ENCODE measurements around the gene IQCN.

IQCN gene

GRCh38 chr19:18286973-18287635, 12.9 kb upstream of the IQCN start:
- no peak for DNase-seq

- peak; percentile 38 for DNase-seq
Observed at GRCh38 chr19:18284712-18285360, 10.6 kb upstream of the IQCN start.

DNA sequence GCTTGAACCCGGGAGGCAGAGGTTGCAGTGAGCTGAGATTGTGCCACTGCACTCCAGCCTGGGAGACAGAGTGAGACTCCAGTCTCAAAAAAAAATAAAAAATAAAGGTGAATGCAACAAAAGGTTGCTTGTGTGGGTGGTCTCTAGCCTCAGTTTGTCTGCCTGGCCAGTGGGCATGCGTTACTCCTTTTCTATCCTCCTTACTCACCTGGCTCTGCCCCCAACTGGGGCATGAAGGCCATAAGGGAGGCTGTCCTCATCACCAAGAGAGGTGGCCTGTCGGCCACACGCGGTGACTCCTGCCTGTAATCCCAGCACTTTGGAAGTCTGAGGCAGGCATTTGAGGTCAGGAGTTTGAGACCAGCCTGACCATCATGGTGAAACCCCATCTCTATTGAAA, 9.1 kb upstream of the IQCN start:
- DNase-seq: no peak

GRCh38 chr19:18282788-18283141, 8.5 kb upstream of the IQCN start:
- DNase-seq: peak; percentile 73

- DNase-seq: no peak
Observed at GRCh38 chr19:18282021-18282787, 8.0 kb upstream of the IQCN start.

DNA sequence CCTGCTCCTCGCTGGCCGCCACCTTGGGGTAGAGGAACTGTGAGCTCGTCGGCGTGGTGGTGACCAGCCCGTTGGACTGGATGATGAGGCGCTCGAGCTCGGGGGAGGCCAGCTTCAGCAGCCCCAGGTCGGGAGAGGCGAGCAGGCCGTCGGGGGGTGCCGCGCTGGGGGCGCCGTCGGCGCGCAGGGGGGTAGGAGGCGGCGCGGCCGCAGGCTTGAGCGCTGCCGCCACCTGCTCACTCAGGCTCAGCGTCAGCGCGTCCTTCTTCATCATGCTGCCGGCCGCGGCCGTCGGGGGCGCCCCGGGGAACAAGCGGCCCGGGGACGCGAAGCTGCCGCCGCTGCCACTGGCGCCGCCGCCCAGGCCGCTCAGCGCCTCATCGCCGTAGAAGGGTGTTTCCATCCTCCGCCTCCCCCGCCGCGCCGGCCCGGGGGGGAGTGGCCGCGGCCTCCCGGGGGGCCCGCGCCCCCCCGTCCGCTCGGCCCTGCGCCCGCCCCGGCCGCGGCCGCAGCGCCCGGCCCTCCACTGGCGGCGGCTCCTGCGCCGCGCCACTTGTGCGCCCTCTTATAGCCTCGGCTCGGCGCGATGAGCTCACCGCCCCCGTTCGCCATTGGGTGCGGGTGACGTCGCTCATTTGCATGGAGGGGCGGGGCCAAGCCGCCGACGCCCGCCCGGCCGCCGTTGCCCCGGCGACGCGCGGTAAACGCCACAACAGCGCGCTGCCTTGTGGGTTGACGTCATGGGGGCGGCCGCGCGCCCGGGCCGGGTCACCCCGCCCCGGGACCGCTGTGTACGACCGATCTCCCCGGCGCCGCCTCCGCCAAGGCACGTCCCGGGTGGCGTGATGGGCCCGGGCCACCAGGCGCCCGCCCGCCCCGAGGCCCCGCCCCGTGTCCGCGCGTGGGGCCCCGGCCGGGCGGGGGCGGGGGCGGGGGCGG, 7.1 kb upstream of the IQCN start, which contains the start of gene JUND:
Gene JUND (minus strand): TSS at position 541 of the 939 bp plus-strand sequence. CDS start 138 bp downstream, at position 403.
- peak; percentile 96 for DNase-seq

DNA sequence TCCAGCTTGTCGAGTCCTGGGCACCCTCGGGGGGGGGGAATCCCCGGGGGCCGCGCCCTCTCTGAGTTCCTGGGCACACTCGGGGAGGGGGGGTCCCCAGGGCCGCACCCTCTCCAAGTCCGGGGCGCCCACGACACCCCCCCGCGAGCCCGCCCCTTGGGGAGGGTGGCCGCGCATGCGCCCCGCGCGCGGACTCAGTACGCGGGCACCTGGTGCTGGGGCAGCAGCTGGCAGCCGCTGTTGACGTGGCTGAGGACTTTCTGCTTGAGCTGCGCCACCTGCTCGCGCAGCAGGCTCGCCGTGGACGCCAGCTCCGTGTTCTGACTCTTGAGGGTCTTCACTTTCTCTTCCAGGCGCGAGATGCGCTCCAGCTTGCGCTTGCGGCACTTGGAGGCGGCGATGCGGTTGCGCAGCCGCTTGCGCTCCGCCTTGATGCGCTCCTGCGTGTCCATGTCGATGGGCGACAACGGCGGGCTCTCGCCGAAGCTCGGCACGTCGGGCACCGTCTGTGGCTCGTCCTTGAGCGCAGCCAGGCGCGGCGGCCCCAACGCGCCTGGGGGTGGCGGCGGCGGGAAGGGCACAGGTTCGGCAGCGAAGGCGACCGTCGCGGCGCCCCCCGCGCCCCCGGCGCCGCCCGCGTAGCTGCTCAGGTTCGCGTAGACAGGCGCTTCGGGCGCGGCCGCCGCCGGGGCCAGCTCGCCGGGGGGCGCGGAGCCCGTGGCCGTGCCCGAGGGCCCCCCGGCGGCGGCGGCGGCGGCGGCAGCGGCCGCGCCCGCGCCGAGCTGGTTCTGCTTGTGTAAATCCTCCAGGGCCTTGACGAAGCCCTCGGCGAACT, 6.2 kb upstream of the IQCN start:
- peak; percentile 85 for DNase-seq

DNA sequence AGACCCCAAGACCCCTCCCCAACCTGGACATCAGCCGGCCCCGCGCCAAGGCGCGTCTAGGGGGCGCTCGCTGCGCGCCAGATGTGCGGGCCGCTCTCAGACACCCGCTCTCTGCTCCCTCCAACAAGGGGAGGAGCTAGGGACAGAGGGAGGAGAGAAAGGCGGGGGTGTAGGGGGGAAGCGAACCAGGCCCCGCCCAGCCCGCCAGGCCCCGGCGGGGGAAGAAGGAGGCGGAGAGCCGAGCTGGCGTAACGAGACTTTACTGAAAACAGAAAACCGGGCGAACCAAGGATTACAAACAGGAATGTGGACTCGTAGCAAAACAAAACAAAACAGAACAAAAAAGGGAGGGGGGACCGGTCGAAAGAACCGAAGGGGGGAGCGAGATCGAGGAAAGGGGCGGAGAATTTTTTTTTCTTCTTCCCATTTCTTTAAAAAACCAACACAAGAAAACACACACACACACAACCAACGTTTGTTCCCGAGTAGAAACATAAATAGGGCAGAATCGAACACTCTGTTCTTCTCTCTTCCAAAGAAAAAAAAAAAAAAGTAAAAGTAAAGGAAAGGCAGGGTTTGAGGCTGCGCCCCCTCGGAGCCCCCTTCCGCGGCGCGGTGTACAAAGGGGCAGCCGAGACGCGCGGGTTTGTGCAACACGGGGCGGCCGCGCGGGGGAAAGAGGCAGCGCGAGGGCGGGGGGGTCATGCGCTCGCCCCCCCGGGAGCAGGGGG, 5.4 kb upstream of the IQCN start:
- DNase-seq: peak; percentile 97

- DNase-seq: no peak
Observed at GRCh38 chr19:18279266-18279515, 4.9 kb upstream of the IQCN start.

GRCh38 chr19:18278521-18279265, 4.4 kb upstream of the IQCN start:
- peak; percentile 61 for DNase-seq

- DNase-seq: peak; percentile 35
Observed at GRCh38 chr19:18274781-18275356, 617 bp upstream of the IQCN start.

DNA sequence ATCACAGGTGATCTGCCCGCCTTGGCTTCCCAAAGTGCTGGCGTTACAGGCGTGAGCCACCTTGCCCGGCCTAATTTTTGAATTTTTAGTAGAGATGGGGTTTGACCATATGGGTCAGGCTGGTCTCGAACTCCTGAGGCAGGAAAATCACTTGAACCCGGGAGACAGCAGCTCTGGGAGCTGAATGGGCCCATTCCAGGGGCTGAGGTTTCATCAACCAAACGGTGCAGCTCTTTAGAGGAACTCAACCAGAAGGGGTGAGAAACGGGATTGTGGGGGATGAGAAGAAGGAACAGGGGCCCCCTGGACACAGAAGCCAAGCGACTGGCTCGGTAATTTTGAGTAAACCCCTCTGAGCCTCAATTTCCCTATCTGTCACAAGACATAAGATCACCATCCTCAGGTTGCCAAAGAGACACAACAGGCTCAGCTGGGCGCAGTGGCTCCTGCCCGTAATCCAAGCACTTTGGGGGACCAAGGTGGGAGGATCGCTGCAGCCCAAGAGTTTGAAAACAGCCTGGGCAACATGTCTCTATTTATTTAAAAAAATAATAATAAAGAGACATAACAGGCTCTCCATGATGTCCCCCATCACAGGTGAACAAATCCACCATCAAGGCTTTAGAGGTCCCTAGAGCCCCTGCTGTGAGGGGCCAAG, 562 bp downstream of the IQCN start:
- no peak for DNase-seq

DNA sequence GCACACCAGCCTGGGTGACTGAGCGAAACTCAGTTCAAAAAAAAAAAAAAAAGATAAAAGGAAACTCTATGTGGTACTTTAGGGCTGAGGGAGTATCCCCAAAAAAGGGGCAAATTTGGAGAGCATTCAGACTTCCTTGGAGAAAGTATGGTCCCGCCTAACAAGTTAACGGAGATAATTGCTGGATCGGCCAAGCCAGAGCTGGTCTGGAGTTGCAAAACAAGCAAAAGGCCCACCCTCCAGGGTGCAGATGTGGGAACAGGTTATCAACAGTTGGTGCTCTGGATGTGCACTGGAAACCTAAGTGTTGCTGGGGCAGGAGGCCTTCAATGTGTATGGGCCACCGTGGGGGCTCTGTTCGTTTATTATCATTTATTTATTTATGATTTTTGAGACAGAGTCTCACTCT, 2.8 kb downstream of the IQCN start:
- no peak for DNase-seq

DNA sequence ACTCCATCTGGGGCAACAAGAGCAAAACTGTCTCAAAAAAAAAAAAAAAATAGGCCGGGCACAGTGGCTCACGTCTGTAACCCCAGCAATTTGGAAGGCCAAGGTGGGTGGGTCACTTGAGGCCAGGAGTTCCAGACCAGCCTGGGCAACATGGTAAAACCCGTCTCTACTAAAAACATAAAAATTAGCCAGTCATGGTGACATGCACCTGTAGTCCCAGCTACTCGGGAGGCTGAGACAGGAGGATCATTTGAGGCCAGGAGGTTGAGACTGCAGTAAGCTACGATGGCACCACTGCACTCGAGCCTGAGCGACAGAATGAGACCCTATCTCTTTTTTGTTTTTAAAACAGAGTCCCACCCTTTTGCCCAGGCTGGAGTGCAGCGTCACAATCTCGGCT, 3.9 kb downstream of the IQCN start:
- no peak for DNase-seq

DNA sequence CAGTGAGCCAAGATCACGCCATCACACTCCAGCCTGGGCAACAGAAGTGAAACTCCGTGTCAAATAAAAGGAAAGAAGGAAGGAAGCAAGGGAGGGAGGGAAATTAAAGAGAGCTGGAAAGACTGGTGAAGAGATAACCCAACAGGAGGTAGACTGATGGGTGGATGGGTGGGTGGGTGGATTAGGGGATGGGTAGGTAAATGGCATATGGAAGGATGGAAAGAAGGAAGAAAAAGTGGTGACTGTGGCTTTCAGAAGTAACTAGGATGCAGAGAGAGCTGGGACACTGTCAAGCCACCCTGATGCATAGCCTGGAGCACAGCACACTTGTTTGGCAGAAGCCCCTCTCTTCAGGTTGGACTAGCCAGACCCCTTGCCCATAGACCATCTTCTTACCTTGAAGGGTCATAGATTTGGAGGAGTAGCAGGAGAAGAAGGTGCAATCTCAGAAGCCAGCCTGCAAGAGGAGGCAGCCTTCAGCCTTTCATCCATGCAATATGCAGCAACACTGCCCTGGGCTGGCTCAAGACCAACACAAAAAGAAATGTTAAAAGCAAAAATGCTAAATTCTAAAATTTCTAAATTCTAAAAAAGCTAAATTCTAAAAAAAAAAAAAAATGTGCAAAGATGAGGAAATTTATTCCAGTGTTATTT, 5.1 kb downstream of the IQCN start:
- no peak for DNase-seq

DNA sequence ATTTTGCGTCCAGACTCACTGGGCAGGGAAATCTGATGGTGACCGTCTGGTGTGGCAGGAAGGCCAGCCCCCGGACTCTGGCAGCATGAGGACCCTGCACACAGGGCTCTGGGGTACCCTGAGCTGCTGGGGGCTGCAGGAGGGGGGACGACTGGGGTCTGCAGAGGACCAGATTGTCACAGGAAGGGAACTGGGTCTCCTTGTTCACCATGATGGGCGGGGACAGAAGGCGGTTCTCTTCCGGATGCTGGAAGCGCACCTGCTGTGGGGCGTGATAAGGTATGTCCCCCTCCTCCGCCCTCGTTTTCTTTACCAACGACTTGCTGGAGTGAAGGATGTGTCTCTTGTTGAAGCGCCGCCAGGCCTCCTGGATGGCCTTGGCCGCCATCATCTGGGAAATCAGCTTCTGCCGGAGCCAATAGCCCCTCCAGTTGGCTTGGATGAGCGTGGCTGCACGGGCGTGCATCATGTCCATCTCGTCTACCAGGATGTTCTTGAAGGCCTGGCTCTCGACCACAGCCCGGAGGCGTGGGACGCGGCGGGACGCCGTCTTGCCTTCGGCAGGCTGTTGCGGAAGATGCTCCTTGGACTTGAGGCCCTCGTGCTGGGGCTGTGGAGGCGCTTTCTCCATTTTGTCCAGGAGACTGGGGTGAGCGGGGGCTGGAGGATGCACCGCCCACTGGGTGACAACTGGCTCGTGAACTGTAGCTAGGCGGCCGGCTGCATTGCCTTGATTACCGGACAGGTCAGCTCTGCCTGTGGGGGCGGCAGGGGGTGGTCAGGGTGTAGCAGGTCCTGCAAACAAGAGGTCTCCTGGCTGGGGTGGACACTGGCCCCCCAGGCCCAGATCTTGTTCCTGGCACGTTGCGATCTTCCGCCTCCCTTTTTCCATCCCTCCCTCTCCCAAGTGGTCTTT, 7.2 kb downstream of the IQCN start:
- DNase-seq: no peak

GRCh38 chr19:18265582-18265981, 8.7 kb downstream of the IQCN start:
- no peak for DNase-seq

DNA sequence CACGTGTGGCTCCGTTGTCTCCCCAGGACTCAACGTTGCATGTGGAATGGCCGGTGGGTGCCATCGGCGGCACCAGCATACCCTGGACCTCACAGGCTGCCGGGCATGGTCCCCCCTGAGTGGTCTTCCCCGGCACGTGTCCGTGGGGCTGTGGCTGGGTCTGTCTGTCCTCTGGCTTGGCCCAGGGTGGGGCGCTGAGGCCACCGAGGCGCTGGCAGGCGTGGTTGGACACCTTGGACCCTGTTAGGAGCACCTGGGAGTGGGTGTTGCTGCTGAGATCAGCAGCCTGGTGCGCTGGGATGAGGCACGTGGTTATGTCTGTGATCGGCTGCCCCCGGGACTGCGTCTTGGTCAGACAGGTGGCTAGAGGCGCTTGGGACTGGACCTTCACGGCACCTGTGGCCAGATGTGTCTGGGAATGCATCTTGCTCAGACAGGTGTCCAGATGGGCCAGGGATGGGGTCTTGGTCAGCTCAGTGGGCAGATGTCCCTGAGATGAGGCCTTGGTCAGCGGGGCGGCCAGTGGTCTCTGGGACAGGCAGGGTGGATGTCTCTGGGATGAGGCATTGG, 9.2 kb downstream of the IQCN start:
- DNase-seq: no peak

Measured in hematopoietic multipotent progenitor cell treated with erythropoietin and hydrocortisone succinate and interleukin-3 and kit ligand, for 8 days (in vitro differentiated cells).